HepG2 (cell line): Measurements from ENCODE around the gene TMEM217. TPM values are rescaled to one million over a fixed set of nuclear protein-coding genes. Genes with fewer than 3 reads are reported as not detected.

ENCODE experiments used
- CENPT ChIP-seq: sonication (generic); formaldehyde crosslinking; IDR thresholded peaks from 2 replicates; pipeline ENCODE4 v1.8.0; 2022; ENCODE audit warnings: low read depth, mild to moderate bottlenecking, moderate library complexity, missing genetic modification reagents
- EEA1 ChIP-seq: sonication (generic); formaldehyde crosslinking; IDR thresholded peaks from 2 replicates; pipeline ENCODE4 v1.5.1; 2020; ENCODE audit warnings: mild to moderate bottlenecking, missing genetic modification reagents, borderline replicate concordance
- KDM1A ChIP-seq: IDR thresholded peaks from 2 replicates; pipeline ENCODE4 v1.6.1; 2016; ENCODE audit warnings: missing compliant biosample characterization
- KDM5A ChIP-seq: fragments of 200-600 bp; sonication (generic); IDR thresholded peaks from 2 replicates; pipeline ENCODE4 v1.7.0; 2018; ENCODE audit warnings: antibody characterized with exemption, mild to moderate bottlenecking, low read length, borderline replicate concordance
- NR3C1 ChIP-seq: sonication (generic); formaldehyde crosslinking; IDR thresholded peaks from 2 replicates; pipeline ENCODE4 v1.4.0; 2020; ENCODE audit warnings: missing genetic modification reagents
- RXRA ChIP-seq: sonication (generic); formaldehyde crosslinking; IDR thresholded peaks from 2 replicates; pipeline ENCODE4 v1.5.1; 2020; ENCODE audit warnings: missing genetic modification reagents
- ZNF337 ChIP-seq: sonication (generic); formaldehyde crosslinking; IDR thresholded peaks from 2 replicates; pipeline ENCODE4 v1.5.1; 2020; ENCODE audit warnings: missing genetic modification reagents, low read depth, mild to moderate bottlenecking, borderline replicate concordance
- ZNF569 ChIP-seq: sonication (generic); formaldehyde crosslinking; IDR thresholded peaks from 2 replicates; pipeline ENCODE4 v1.5.0; 2020; ENCODE audit warnings: mild to moderate bottlenecking, missing genetic modification reagents, moderate library complexity, borderline replicate concordance
- ZNF780A ChIP-seq: sonication (generic); formaldehyde crosslinking; IDR thresholded peaks from 2 replicates; pipeline ENCODE4 v1.8.0; 2022; ENCODE audit warnings: mild to moderate bottlenecking, missing genetic modification reagents, moderate library complexity
- polyA plus RNA-seq, 8 experiments: library from polyadenylated mRNA; depleted of rRNA in 3 of 8; stranded (reverse) in 7 of 8; unstranded in 1 of 8; fragments of >200 nt; fragmentation: Illumina TruSeq in 4 of 8; extraction: Trizol in 4 of 8; gene quantifications; 2 replicates each; pipeline versions ENCODE4 v1.2.1 to v1.2.3, GENCODE V29; 2011 to 2016; ENCODE audit warnings: low read depth in 4 of 8, missing spikeins in 1 of 8, mixed read lengths in 1 of 8; ENCODE audit not compliant: insufficient read depth in 1 of 8
- total RNA-seq, 5 experiments: library from RNA; depleted of rRNA; stranded (reverse); fragments of >200 nt; fragmentation: Illumina TruSeq; extraction: Trizol; gene quantifications; 2 replicates each; pipeline ENCODE4 v1.2.3, GENCODE V29; 2016; ENCODE audit warnings: low read depth in 1 of 5
- TF ChIP-seq, protein P1 (sequence below): sonication (generic); formaldehyde crosslinking; IDR thresholded peaks from 2 replicates; pipeline ENCODE4 v1.4.0; 2020; ENCODE audit warnings: missing genetic modification reagents
- TF ChIP-seq, protein P2 (sequence below): sonication (generic); formaldehyde crosslinking; IDR thresholded peaks from 2 replicates; pipeline ENCODE4 v1.4.0; 2020; ENCODE audit warnings: mild to moderate bottlenecking, missing genetic modification reagents
- TF ChIP-seq, protein P3 (sequence below): sonication (generic); formaldehyde crosslinking; IDR thresholded peaks from 2 replicates; pipeline ENCODE4; 2020; ENCODE audit warnings: missing genetic modification reagents, mild to moderate bottlenecking, borderline replicate concordance
- TF ChIP-seq, protein P4 (sequence below): IDR thresholded peaks from 2 replicates; pipeline ENCODE4 v1.6.1; 2016; ENCODE audit warnings: low read depth, missing genetic modification reagents, missing compliant biosample characterization
- TF ChIP-seq, protein P5 (sequence below): sonication (generic); formaldehyde crosslinking; IDR thresholded peaks from 2 replicates; pipeline ENCODE4 v1.4.0; 2020; ENCODE audit warnings: mild to moderate bottlenecking, missing genetic modification reagents

Gene TMEM217
- total and polyA plus RNA-seq, 2 of the 13 experiments (the other 11 are each of a cell fraction or from before 2014, with no cell fraction given): 2.3 to 3.4 TPM

DNA sequence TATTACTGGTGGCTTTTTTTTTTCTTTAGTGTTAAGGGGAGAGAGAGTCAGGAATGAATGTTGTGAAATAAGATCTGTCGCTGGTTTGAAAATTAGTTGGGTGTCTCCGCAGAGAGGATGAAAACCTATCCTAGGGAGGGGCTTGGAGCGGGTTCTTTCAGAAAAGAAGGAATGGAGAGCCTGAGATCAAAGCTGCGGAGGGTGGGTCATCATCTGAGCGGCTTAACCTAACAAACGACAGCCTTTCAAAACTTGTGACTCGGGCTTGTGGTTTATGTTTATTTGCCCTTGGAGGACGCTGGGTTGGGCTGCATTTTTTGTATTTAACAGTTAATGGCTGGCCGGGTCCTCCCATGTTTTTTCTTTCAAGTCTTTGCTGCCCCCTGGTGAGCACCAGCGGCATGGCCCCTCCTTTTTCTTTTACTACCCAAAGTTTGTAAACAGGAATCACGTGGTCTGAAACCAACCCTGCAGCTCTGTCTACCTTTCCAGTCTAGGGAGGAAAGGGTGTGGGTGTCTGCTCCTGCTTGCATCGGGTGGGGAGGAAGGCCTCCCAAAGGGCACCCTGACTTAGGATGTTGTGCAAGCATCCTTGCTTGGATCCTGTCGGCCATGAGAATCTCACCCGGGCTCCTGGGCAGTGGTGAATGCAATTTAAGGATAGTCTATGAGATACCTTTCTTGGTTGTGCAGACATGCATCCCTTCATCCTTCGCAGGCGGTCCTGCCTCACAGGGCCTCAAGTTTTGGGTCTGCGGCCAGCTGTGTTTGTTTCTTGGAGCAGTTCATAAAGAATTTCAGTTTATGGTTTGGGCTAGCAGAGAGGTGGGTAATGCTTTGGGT is 85.8 kb downstream of the TMEM217 start (continued):
- TF ChIP-seq, protein P1, sequence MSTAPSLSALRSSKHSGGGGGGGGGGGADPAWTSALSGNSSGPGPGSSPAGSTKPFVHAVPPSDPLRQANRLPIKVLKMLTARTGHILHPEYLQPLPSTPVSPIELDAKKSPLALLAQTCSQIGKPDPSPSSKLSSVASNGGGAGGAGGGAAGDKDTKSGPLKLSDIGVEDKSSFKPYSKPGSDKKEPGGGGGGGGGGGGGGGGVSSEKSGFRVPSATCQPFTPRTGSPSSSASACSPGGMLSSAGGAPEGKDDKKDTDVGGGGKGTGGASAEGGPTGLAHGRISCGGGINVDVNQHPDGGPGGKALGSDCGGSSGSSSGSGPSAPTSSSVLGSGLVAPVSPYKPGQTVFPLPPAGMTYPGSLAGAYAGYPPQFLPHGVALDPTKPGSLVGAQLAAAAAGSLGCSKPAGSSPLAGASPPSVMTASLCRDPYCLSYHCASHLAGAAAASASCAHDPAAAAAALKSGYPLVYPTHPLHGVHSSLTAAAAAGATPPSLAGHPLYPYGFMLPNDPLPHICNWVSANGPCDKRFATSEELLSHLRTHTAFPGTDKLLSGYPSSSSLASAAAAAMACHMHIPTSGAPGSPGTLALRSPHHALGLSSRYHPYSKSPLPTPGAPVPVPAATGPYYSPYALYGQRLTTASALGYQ (CRISPR knock-in tag): peak; percentile 94
- TF ChIP-seq, protein P2, sequence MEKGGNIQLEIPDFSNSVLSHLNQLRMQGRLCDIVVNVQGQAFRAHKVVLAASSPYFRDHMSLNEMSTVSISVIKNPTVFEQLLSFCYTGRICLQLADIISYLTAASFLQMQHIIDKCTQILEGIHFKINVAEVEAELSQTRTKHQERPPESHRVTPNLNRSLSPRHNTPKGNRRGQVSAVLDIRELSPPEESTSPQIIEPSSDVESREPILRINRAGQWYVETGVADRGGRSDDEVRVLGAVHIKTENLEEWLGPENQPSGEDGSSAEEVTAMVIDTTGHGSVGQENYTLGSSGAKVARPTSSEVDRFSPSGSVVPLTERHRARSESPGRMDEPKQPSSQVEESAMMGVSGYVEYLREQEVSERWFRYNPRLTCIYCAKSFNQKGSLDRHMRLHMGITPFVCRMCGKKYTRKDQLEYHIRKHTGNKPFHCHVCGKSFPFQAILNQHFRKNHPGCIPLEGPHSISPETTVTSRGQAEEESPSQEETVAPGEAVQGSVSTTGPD: 0 out of 2 replicates have a peak, but pooled peaks have one; percentile 35
- TF ChIP-seq EEA1 (CRISPR knock-in tag): no peak
- TF ChIP-seq NR3C1 (CRISPR knock-in tag): no peak
- TF ChIP-seq, protein P3, sequence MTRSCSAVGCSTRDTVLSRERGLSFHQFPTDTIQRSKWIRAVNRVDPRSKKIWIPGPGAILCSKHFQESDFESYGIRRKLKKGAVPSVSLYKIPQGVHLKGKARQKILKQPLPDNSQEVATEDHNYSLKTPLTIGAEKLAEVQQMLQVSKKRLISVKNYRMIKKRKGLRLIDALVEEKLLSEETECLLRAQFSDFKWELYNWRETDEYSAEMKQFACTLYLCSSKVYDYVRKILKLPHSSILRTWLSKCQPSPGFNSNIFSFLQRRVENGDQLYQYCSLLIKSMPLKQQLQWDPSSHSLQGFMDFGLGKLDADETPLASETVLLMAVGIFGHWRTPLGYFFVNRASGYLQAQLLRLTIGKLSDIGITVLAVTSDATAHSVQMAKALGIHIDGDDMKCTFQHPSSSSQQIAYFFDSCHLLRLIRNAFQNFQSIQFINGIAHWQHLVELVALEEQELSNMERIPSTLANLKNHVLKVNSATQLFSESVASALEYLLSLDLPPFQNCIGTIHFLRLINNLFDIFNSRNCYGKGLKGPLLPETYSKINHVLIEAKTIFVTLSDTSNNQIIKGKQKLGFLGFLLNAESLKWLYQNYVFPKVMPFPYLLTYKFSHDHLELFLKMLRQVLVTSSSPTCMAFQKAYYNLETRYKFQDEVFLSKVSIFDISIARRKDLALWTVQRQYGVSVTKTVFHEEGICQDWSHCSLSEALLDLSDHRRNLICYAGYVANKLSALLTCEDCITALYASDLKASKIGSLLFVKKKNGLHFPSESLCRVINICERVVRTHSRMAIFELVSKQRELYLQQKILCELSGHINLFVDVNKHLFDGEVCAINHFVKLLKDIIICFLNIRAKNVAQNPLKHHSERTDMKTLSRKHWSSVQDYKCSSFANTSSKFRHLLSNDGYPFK (CRISPR knock-in tag): no peak
- TF ChIP-seq KDM1A (CRISPR knock-in tag): no peak
- TF ChIP-seq RXRA: peak; percentile 77
- no peak for TF ChIP-seq ZNF337 (CRISPR knock-in tag)
- TF ChIP-seq CENPT (CRISPR knock-in tag): no peak
- no peak for TF ChIP-seq ZNF780A (CRISPR knock-in tag)
- peak; percentile 86 for TF ChIP-seq KDM5A
- TF ChIP-seq, protein P4, sequence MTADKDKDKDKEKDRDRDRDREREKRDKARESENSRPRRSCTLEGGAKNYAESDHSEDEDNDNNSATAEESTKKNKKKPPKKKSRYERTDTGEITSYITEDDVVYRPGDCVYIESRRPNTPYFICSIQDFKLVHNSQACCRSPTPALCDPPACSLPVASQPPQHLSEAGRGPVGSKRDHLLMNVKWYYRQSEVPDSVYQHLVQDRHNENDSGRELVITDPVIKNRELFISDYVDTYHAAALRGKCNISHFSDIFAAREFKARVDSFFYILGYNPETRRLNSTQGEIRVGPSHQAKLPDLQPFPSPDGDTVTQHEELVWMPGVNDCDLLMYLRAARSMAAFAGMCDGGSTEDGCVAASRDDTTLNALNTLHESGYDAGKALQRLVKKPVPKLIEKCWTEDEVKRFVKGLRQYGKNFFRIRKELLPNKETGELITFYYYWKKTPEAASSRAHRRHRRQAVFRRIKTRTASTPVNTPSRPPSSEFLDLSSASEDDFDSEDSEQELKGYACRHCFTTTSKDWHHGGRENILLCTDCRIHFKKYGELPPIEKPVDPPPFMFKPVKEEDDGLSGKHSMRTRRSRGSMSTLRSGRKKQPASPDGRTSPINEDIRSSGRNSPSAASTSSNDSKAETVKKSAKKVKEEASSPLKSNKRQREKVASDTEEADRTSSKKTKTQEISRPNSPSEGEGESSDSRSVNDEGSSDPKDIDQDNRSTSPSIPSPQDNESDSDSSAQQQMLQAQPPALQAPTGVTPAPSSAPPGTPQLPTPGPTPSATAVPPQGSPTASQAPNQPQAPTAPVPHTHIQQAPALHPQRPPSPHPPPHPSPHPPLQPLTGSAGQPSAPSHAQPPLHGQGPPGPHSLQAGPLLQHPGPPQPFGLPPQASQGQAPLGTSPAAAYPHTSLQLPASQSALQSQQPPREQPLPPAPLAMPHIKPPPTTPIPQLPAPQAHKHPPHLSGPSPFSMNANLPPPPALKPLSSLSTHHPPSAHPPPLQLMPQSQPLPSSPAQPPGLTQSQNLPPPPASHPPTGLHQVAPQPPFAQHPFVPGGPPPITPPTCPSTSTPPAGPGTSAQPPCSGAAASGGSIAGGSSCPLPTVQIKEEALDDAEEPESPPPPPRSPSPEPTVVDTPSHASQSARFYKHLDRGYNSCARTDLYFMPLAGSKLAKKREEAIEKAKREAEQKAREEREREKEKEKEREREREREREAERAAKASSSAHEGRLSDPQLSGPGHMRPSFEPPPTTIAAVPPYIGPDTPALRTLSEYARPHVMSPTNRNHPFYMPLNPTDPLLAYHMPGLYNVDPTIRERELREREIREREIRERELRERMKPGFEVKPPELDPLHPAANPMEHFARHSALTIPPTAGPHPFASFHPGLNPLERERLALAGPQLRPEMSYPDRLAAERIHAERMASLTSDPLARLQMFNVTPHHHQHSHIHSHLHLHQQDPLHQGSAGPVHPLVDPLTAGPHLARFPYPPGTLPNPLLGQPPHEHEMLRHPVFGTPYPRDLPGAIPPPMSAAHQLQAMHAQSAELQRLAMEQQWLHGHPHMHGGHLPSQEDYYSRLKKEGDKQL: peak; percentile 90; the same call in 1 of the 2 replicates
- TF ChIP-seq, protein P5, sequence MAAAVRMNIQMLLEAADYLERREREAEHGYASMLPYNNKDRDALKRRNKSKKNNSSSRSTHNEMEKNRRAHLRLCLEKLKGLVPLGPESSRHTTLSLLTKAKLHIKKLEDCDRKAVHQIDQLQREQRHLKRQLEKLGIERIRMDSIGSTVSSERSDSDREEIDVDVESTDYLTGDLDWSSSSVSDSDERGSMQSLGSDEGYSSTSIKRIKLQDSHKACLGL (CRISPR knock-in tag): no peak
- TF ChIP-seq ZNF569 (CRISPR knock-in tag): no peak
